Smooth muscle cell of the brain vasculature (primary cell): ENCODE data around the gene TNS1.

Source experiments
- DNase-seq: peaks from one replicate; pipeline ENCODE4 v3.0.0-alpha.2; 2012; ENCODE audit warnings: low read depth, low spot score

The TNS1 gene

DNA sequence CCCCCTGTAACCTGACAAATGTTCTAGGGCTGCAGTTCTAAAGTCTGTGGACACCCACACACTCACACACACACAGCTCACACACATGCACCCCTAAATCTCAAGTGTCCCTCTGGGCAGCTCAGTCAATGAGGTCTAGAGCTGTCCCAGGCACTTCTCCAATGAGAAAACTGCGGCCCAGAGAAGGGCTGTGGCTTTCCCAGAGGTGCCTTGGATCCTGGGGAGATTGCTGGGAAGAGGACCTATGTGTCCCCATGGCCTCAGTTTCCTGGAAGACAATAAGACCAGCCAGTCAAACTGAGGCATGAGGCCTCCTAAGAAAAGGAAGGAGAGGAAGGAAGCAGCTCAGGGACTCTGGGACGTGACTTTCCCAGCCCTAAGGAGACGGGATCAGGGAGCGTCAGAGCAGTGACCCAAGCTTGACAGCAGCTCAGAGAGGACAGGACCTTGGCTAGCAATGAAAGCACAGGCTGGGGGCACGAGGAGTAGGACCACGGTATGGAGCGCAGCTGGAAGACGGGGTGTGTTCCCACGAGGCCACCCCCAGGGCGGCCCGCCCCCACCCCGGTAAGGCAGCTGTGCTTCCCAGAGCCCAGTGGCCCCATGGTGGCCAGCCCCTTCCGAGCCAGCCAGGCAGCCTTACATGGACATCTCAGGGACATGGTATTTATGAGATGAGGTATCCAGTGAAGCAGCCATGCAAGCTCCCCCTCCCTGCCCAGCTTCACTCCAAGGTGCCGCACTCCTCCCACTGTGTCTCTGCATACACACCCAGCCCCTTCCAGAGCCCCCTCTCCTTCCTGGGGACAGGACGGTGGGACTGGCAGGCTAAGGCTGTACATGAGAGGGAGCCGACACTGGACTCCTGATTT, 46.0 kb downstream of the TNS1 start:
- DNase-seq: no peak

- no peak for DNase-seq
These were observed 46.8 kb downstream of the TNS1 start for GRCh38 chr2:217955881-217956493.

GRCh38 chr2:217954971-217955740, 47.6 kb downstream of the TNS1 start:
- DNase-seq: no peak

- DNase-seq: no peak
These were observed 48.3 kb downstream of the TNS1 start for GRCh38 chr2:217954469-217954868.

DNA sequence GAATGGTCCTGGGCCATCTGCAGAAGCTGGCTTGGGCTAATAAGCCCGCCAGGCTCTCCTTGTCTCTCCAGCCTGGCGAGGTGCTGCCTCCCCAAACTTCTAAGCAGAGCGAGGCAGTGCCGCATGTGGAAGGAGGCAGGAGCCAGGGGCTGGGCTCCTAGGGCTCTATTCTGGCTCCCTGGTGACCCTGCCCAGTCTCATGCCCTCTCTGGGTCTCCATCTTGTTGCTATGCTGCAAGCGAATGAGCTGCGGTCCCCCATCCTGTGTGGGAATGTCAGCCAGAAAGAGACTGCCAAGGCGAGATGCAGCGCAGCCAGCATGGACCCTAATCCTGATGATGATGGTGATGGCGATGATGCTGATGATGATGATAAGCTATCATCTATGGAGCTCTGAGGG, 48.7 kb downstream of the TNS1 start:
- DNase-seq: no peak

GRCh38 chr2:217953531-217953932, 49.3 kb downstream of the TNS1 start:
- DNase-seq: no peak

DNA sequence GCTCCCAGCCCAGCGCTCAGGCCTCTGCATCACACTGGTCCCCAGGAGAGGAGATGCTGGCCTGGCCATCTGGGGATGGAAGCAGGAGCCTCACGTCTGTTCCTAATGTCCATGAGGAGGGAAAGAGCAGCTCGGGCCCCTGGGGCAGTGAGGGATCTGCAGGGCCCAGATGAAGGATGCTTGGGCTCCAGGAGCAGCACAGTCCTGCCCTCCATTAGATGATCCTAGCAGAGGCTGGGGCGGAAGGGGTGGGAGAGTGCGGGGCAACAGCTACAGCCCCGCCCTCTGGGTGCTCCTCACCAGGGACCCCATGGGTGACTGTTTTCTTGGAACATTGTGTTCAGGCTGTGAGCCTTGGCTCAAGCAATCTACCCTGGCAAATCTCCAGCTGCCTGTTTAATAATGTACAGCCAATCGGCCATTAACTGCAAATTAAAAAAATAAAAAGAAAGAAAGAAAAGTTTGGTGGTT, 49.7 kb downstream of the TNS1 start:
- no peak for DNase-seq

- DNase-seq: no peak
These were observed 50.4 kb downstream of the TNS1 start for GRCh38 chr2:217952409-217952808.

DNA sequence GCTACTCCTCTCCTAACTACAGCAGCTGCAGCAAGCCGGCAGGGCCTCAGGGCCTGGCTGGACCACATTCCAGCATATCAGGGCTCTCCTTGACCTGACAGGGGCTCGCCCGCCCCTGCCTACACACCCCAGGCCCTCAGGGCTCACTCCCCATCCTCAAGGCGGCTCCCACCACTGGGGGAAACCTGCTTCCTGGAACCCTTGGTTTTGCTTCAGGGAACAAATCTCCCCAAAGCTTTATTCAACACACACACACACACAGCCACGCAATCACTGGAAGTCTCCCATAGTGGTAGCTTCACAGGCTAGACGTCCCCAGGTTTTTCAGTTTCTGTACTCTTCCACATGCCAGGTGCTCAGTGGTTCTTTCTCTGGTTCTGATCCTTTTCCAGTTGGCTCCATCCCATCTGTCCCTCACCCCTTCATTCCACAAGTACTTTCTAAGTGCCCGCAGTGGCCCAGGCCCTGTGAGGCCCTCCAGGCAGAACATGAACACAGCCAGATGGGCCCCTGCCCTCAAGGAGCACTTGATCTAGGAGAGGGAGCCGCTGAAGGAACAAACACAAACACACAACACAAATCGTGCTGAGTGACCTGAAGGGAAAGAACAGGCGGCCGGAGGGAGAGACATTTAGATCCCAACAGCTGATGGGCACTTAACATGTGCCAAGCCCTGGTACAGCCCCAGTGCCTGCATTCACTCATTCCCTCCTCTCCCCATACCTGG, 51.1 kb downstream of the TNS1 start:
- no peak for DNase-seq

DNA sequence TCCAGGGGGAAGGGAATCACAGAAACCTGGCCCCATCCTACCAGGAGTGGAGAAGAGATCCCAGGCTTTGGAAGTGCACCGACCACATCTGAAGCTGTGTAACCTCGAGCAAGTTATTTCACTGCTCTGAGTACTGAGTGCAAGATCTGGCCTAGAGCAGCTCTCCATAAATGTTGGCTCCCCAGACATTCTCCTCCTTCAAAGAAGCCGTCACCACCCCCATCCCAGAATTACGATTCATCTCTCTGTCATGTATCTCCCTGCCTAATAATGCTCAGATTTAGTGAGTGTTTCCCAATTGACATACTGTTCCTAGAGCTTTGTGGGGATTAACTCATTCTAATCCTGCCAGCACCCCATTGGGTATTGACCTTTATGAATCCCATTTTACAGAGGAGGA, 51.7 kb downstream of the TNS1 start:
- no peak for DNase-seq

DNA sequence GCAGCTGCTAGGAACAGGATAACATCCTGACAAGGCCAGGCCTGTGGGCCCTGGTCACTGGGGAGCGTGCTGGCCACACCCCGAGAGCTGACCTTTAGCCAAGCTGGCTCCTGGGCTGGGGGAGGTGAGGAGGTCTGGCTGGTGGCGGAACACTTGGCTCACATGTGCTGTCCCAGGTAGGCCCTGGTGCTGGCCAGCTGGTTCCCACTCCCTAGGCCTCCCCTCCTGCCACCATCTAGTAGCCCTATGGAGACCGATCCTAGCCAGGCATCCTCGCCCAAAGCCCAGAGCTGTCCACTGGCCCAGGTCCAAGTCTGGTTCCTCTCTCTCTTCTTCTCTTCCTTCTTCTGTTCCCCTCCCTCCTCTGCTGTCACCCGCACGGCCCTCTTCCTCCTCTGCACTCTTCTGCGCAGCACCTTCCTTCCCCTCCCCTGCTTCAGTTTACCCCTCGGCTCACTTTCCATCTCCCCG, 52.4 kb downstream of the TNS1 start:
- DNase-seq: no peak

DNA sequence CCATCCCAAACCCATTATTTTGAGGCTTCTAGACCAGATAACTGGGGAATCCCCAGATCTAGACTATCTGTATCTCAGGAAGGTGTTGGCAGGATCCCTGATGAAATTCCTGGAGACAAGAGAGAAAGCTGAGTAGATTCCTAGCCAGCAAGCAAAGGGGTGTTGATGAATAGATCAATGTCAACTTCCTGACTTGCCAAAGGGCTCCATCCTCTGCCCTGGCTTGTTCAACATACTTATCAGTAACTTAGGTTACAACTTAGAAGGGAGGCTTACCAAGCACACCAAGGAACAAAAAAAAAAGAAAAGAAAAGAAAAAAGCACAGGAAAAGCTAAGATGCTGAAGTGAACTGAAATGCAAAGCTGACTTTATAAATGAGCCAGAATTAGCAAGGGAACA, 53.3 kb downstream of the TNS1 start:
- no peak for DNase-seq

DNA sequence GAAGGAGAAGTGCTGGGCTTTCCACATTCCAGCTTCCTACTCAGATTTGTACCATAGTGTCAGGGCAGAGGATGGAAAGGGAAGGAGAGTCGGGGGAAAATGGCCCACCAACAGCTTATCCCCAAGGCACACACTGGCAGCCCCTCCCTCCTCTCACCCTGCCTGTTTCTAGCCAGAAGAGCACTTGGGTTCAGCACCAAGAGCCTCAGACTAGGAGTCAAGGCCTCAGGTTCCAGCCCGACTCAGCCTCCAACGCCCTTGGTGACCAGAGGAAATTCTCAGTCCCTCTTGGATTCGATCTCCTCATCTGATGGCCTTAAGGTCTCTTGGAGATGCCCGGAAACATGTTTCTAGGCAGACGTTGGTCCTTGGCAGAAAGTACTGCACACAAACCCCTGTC, 53.9 kb downstream of the TNS1 start:
- DNase-seq: no peak

- DNase-seq: no peak
These were observed 54.4 kb downstream of the TNS1 start for GRCh38 chr2:217948351-217948791.

DNA sequence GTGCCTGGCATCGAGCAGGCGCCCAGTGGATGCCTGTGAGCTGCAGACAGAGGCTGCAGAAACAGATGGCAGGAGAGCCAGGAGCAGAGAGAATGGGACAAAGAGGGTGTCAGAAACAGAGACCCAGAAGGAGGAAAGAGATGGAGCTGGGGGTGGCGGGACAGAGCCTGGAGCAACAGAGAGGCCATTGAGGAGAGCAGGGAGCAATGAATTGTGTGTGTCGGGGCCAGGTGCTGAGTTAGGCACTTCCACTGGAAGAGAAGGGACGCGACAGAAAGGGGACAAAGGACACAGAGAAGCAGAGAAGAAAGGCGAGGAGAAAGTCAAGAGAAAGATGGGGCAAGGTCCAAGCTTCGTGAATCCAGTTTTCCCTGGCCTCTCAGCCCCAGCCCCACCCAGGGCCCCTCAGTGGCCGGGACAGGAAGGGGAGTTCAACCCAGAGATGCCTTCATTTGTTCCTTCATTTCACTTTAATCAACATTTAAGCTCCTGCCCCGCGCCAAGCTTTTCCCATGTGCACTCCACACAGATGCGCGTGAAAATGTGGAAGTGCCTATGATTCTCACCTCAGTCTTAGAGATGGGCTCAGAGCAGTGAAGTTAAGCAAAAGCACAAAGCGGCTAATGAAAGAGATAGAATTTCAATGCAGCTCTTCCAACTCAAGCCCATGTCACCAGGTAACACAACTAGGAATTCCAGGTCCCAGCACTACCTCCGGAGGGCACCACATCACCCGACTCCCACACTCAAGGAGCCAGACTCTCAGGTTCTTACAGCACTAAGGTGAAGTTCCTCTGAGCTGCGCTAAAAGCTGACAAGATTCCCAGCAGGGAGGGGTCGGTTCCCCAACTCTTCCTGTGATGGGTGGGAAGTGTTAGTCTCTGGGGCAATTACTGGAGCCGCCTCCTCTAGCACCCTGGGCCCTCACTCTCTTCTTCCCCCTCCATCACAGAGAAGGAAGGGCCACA, 55.1 kb downstream of the TNS1 start:
- DNase-seq: no peak

DNA sequence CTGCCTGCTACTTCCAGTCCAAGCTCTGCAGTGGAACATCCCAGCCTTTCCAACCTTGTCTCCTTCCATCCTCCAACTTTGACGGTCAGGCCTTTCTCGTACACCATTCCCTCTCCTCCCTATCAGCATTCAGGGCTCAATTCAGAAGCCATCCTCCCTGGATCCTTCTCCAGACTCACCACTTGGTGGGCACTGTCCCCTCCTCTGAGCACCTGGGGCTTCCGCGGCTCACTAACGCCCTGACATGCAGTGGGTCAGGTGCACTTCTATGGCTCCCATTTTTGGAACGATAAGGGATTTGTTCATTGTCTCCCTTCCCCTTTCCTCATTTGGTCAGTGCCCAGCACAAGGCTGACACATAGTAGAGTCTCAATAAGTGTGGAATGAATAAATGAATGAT, 56.7 kb downstream of the TNS1 start:
- no peak for DNase-seq

- no peak for DNase-seq
These were observed 57.3 kb downstream of the TNS1 start for GRCh38 chr2:217945530-217945929.

- DNase-seq: no peak
These were observed 57.9 kb downstream of the TNS1 start for GRCh38 chr2:217944923-217945322.

- DNase-seq: no peak
These were observed 58.4 kb downstream of the TNS1 start for GRCh38 chr2:217944366-217944765.
